H1 (cell line): ENCODE results near the gene FASN. TPM values are rescaled to one million over a fixed set of nuclear protein-coding genes. Genes with fewer than 3 reads are reported as not detected.
"Not testable (repeated sequence)": the region's sequence is repeated elsewhere in the genome, so short reads cannot be mapped to it uniquely, and the experiment has no call there.

Experiments used
- CTCF ChIA-PET: fragments of 300-600 bp; sonication (Branson Sonifier 250); formaldehyde crosslinking; loops from one replicate; lab custom pipeline; 2021; ENCODE audit not compliant: partially characterized antibody; lab: Charles Lee
- POLR2A ChIA-PET: fragments of 300-600 bp; sonication (Branson Sonifier 250); formaldehyde crosslinking; loops from one replicate; lab custom pipeline; 2021; ENCODE audit warnings: inconsistent platforms; ENCODE audit not compliant: partially characterized antibody; lab: Charles Lee
- DNase-seq, 2 experiments: peaks; one replicate each; pipeline versions ENCODE4 v3.0.0 to v3.0.0-alpha.2; 2010 to 2022; ENCODE audit warnings: low spot score in 2 of 2, low read depth in 1 of 2, mixed read lengths in 1 of 2
- FAIRE-seq: peaks from 2 replicates; lab custom pipeline; 2011; peaks lifted over from hg19 to GRCh38; lab: Jason Lieb, UNC
- H2AFZ ChIP-seq: 2 replicates; pipeline ENCODE4 v1.8.1; 2012; ENCODE audit warnings: low read length, inconsistent platforms
- H2AK5ac ChIP-seq: 2 replicates; pipeline ENCODE4 v1.6.1; 2013; ENCODE audit warnings: low read depth, low read length
- H2BK120ac ChIP-seq: replicated peaks from 2 replicates; pipeline ENCODE3; 2013; ENCODE audit warnings: low read depth, low read length, inconsistent platforms
- H2BK12ac ChIP-seq: 2 replicates; pipeline ENCODE4 v1.6.1; 2013; ENCODE audit warnings: low read depth, low read length
- H2BK15ac ChIP-seq: 2 replicates; pipeline ENCODE4 v1.6.1; 2013; ENCODE audit warnings: low read length
- H2BK20ac ChIP-seq: 2 replicates; pipeline ENCODE4 v1.6.1; 2013; ENCODE audit warnings: low read length
- H2BK5ac ChIP-seq: 2 replicates; pipeline ENCODE4 v1.6.1; 2013; ENCODE audit warnings: low read depth, low read length
- H3K14ac ChIP-seq: 2 replicates; pipeline ENCODE4 v1.6.1; 2013; ENCODE audit warnings: inconsistent platforms; ENCODE audit not compliant: insufficient read length
- H3K18ac ChIP-seq: 2 replicates; pipeline ENCODE4 v1.6.1; 2013; ENCODE audit warnings: low read length; ENCODE audit errors: extremely low read depth
- H3K23ac ChIP-seq: 2 replicates; pipeline ENCODE4 v1.6.1; 2013; ENCODE audit warnings: inconsistent platforms; ENCODE audit not compliant: insufficient read length
- H3K23me2 ChIP-seq: 2 replicates; pipeline ENCODE4 v1.6.1; 2013; ENCODE audit warnings: low read depth, low read length
- H3K27ac ChIP-seq: 2 replicates; pipeline ENCODE4 v1.6.1; 2011; ENCODE audit warnings: low read depth, low read length, inconsistent platforms
- H3K27me3 ChIP-seq, 4 experiments: replicated peaks in 1 of 4; 1 replicate in 1 of 4; 2 replicates in 3 of 4; pipeline versions ENCODE4 v1.6.1 to v1.8.1; 2011 to 2013; ENCODE audit warnings: low read length in 3 of 4, mild to moderate bottlenecking in 3 of 4, inconsistent platforms in 2 of 4, mixed read lengths in 2 of 4, moderate library complexity in 1 of 4; ENCODE audit not compliant: control insufficient read depth in 3 of 4, insufficient read depth in 3 of 4; ENCODE audit errors: extremely low read depth in 1 of 4
- H3K36me3 ChIP-seq, 4 experiments: 2 replicates each; pipeline versions ENCODE4 v1.6.1 to v1.8.1; 2011 to 2013; ENCODE audit warnings: mild to moderate bottlenecking in 4 of 4, low read length in 3 of 4, moderate library complexity in 2 of 4, control low read depth in 1 of 4, inconsistent platforms in 1 of 4; ENCODE audit not compliant: insufficient read depth in 4 of 4, control insufficient read depth in 2 of 4
- H3K4ac ChIP-seq: replicated peaks from 2 replicates; pipeline ENCODE3; 2013; ENCODE audit warnings: low read length, low read depth, mixed read lengths, inconsistent platforms; ENCODE audit not compliant: insufficient read length
- H3K4me1 ChIP-seq, 4 experiments: replicated peaks in 1 of 4; 1 replicate in 1 of 4; 2 replicates in 3 of 4; pipeline versions ENCODE4 v1.6.1 to v1.8.1; 2011 to 2013; ENCODE audit warnings: low read length in 3 of 4, inconsistent platforms in 2 of 4, mixed read lengths in 1 of 4; ENCODE audit not compliant: insufficient read depth in 4 of 4, control insufficient read depth in 3 of 4
- H3K4me2 ChIP-seq, 2 experiments: 2 replicates each; pipeline versions ENCODE4 v1.6.1 to v1.8.1; 2011 to 2013; ENCODE audit warnings: low read depth in 2 of 2, low read length in 2 of 2, control low read depth in 1 of 2, inconsistent platforms in 1 of 2, mild to moderate bottlenecking in 1 of 2; ENCODE audit not compliant: insufficient read depth in 1 of 2
- H3K4me3 ChIP-seq, 4 experiments: fragments of 200-600, 300-600 bp in 1 of 4; sonication (generic), shearing (Covaris generic), sonication (Bioruptor Twin) in 1 of 4; 2 replicates each; pipeline versions ENCODE4 v1.5.1 to v1.8.1; 2011 to 2016; ENCODE audit warnings: low read length in 4 of 4, low read depth in 3 of 4, control low read depth in 2 of 4, inconsistent platforms in 2 of 4, mild to moderate bottlenecking in 2 of 4, mixed read lengths in 1 of 4, moderate library complexity in 1 of 4; ENCODE audit not compliant: insufficient read depth in 2 of 4; ENCODE audit errors: extremely low read depth in 1 of 4
- H3K56ac ChIP-seq: replicated peaks from 2 replicates; pipeline ENCODE3; 2013; ENCODE audit warnings: low read depth, mild to moderate bottlenecking, mixed read lengths, low read length, inconsistent platforms; ENCODE audit not compliant: insufficient read length
- H3K79me1 ChIP-seq: 2 replicates; pipeline ENCODE4 v1.6.1; 2013; ENCODE audit warnings: low read depth, low read length, control low read depth
- H3K79me2 ChIP-seq, 2 experiments: 2 replicates each; pipeline versions ENCODE4 v1.6.1 to v1.8.1; 2012 to 2013; ENCODE audit warnings: low read length in 2 of 2, mild to moderate bottlenecking in 2 of 2, inconsistent platforms in 1 of 2; ENCODE audit not compliant: insufficient read depth in 2 of 2, control insufficient read depth in 1 of 2
- H3K9ac ChIP-seq, 4 experiments: replicated peaks in 1 of 4; 1 replicate in 1 of 4; 2 replicates in 3 of 4; pipeline versions ENCODE4 v1.6.1 to v1.8.1; 2011 to 2013; ENCODE audit warnings: low read depth in 3 of 4, low read length in 3 of 4, control low read depth in 2 of 4, mild to moderate bottlenecking in 2 of 4, moderate library complexity in 2 of 4, inconsistent platforms in 1 of 4; ENCODE audit errors: extremely low read depth in 1 of 4
- H3K9me3 ChIP-seq, 2 experiments: 2 replicates each; pipeline versions ENCODE4 v1.6.1 to v1.8.1; 2012 to 2013; ENCODE audit warnings: mild to moderate bottlenecking in 2 of 2, moderate library complexity in 2 of 2, control low read depth in 1 of 2, inconsistent platforms in 1 of 2, low read depth in 1 of 2, low read length in 1 of 2, mixed read lengths in 1 of 2; ENCODE audit not compliant: insufficient read depth in 2 of 2
- H4K20me1 ChIP-seq, 2 experiments: replicated peaks in 1 of 2; 2 replicates each; pipeline versions ENCODE3 to v1.8.1; 2011 to 2013; ENCODE audit warnings: inconsistent platforms in 2 of 2, low read length in 2 of 2, mild to moderate bottlenecking in 1 of 2; ENCODE audit not compliant: insufficient read depth in 2 of 2, control insufficient read depth in 1 of 2
- H4K5ac ChIP-seq: 2 replicates; pipeline ENCODE4 v1.6.1; 2013; ENCODE audit warnings: low read length, low read depth, mixed read lengths, inconsistent platforms; ENCODE audit not compliant: insufficient read length
- H4K8ac ChIP-seq: 2 replicates; pipeline ENCODE4 v1.8.0; 2013; ENCODE audit warnings: mild to moderate bottlenecking, moderate library complexity, low read length, inconsistent platforms; ENCODE audit not compliant: insufficient read depth; ENCODE audit errors: extremely low read depth
- H4K91ac ChIP-seq: replicated peaks from 2 replicates; pipeline ENCODE3; 2013; ENCODE audit warnings: low read length, mixed read lengths, inconsistent platforms; ENCODE audit not compliant: insufficient read length
- ASH2L ChIP-seq: fragments of 200-600, 300-600 bp; sonication (generic); IDR thresholded peaks from one replicate; pipeline ENCODE4 v1.7.1; 2017; ENCODE audit warnings: low read length
- KDM1A ChIP-seq: fragments of 200-600, 300-600 bp; sonication (generic); IDR thresholded peaks from 2 replicates; pipeline ENCODE4 v1.7.1; 2016; ENCODE audit warnings: mild to moderate bottlenecking, low read length, borderline replicate concordance
- RBBP5 ChIP-seq: IDR thresholded peaks from 2 replicates; pipeline ENCODE4 v1.7.1; 2012; ENCODE audit warnings: low read depth, mild to moderate bottlenecking, inconsistent platforms, low read length, moderate library complexity, borderline replicate concordance
- RFX5 ChIP-seq: IDR thresholded peaks from 2 replicates; pipeline ENCODE4 v1.6.1; 2011; ENCODE audit warnings: low read depth, low read length, improper control_type of control experiment, borderline replicate concordance
- SP2 ChIP-seq: IDR thresholded peaks from 2 replicates; pipeline ENCODE4 v1.6.1; 2012; ENCODE audit warnings: mild to moderate bottlenecking, low read length, inconsistent platforms
- SUZ12 ChIP-seq: fragments of 200-600 bp; sonication (generic); IDR thresholded peaks from 2 replicates; pipeline ENCODE4 v1.6.1; 2012; ENCODE audit warnings: mild to moderate bottlenecking, inconsistent platforms, low read length, moderate library complexity, mixed read lengths
- TBP ChIP-seq: IDR thresholded peaks from 2 replicates; pipeline ENCODE4 v1.6.1; 2011; ENCODE audit warnings: low read depth, low read length, improper control_type of control experiment
- YY1 ChIP-seq: IDR thresholded peaks from 2 replicates; pipeline ENCODE4 v1.6.1; 2011; ENCODE audit warnings: low read depth, mild to moderate bottlenecking, low read length
- WGBS, 2 experiments: shearing (Covaris generic) in 1 of 2; methylation state at CpG; one replicate each; pipeline versions ENCODE4 v1.1.6 to v1.1.7; 2013 to 2015; ENCODE audit warnings: low lambda C conversion rate in 2 of 2, mixed read lengths in 2 of 2, inconsistent platforms in 1 of 2, low coverage in 1 of 2, missing lambda C conversion rate in 1 of 2; ENCODE audit not compliant: insufficient replicate concordance in 2 of 2, insufficient coverage in 1 of 2, insufficient read length in 1 of 2; ENCODE audit errors: extremely low coverage in 1 of 2, missing lambda C conversion rate in 1 of 2; 5-methylcytosine and 5-hydroxymethylcytosine counted together
- polyA plus RNA-seq, 7 experiments: library from polyadenylated mRNA; depleted of rRNA in 3 of 7; stranded (reverse) in 5 of 7; unstranded in 2 of 7; fragments of >200 nt in 5 of 7; fragments of 200-250 nt in 2 of 7; gene quantifications; 1 replicate in 5 of 7; 2 replicates in 1 of 7; 4 replicates in 1 of 7; pipeline versions ENCODE4 v1.2.1 to v1.2.3, GENCODE V29; 2011 to 2013; ENCODE audit warnings: missing spikeins in 2 of 7, mixed read lengths in 2 of 7
- total RNA-seq: library from RNA; stranded (reverse); fragmentation: NEBNext Ultra II Directional; extraction: Animal tissue kit (Norgen Biotek cat#: 25700); gene quantifications from 2 replicates; pipeline ENCODE4 v1.2.1, GENCODE V29; 2021

FASN gene
- total and polyA plus RNA-seq, 2 of the 8 experiments (the other 6 are each of a cell fraction or from before 2014, with no cell fraction given): 143 to 561 TPM

- TF ChIP-seq ASH2L (no peak), YY1 (no peak), SP2 (no peak), SUZ12 (no peak), RFX5 (no peak), TBP (no peak), RBBP5 (no peak), KDM1A (no peak)
Measured at GRCh38 chr17:82134101-82134500, 36.1 kb upstream of the FASN start (continued).

GRCh38 chr17:82133166-82133953 is 35.3 kb upstream of the FASN start:
- H4K20me1 ChIP-seq, DNase-seq, H3K4me1 ChIP-seq, H3K9ac ChIP-seq, FAIRE-seq, CTCF ChIA-PET, H4K91ac ChIP-seq, H4K5ac ChIP-seq, H4K8ac ChIP-seq, H2AK5ac ChIP-seq, H2BK20ac ChIP-seq, H3K23me2 ChIP-seq, H3K9me3 ChIP-seq, H3K27me3 ChIP-seq, H2AFZ ChIP-seq, H3K27ac ChIP-seq, H3K79me1 ChIP-seq, H2BK12ac ChIP-seq, H3K36me3 ChIP-seq, H3K4me2 ChIP-seq, H3K4ac ChIP-seq, H2BK5ac ChIP-seq, H3K18ac ChIP-seq, H2BK120ac ChIP-seq, H3K79me2 ChIP-seq, POLR2A ChIA-PET, H2BK15ac ChIP-seq, H3K23ac ChIP-seq, H3K56ac ChIP-seq, H3K4me3 ChIP-seq, H3K14ac ChIP-seq: not testable (repeated sequence)
- 81% methylated on average over 8 of the region's 8 CpGs; no CpG with 5 or more reads in 1 of the 2 experiments for WGBS, 2 experiments
